Immature natural killer cell (primary cell): Measurements from ENCODE around the gene CAMSAP1. TPM values are rescaled to one million over a fixed set of nuclear protein-coding genes. Genes with fewer than 3 reads are reported as not detected.
A peak's percentile ranks its signal among the peaks of the same experiment; 100 is the strongest.

Experiments
- DNase-seq, 3 donors: peaks; one replicate each; pipeline ENCODE4 v3.0.0; 2022; ENCODE audit warnings: mixed read lengths in 1 of 3
- H3K27ac Mint-ChIP-seq, 6 donors: one replicate each; pipeline ENCODE4 v1.8.0; 2020; ENCODE audit warnings: mixed read lengths in 6 of 6, mild to moderate bottlenecking in 5 of 6, inconsistent platforms in 4 of 6, moderate library complexity in 3 of 6
- H3K27me3 Mint-ChIP-seq, 3 donors: one replicate each; pipeline ENCODE4 v1.8.0; 2020 to 2021; ENCODE audit warnings: low read depth in 3 of 3, mild to moderate bottlenecking in 3 of 3, mixed read lengths in 3 of 3, moderate library complexity in 3 of 3, inconsistent platforms in 1 of 3
- H3K36me3 Mint-ChIP-seq, 3 donors: one replicate each; pipeline ENCODE4 v1.8.0; 2020; ENCODE audit warnings: mixed read lengths in 3 of 3, inconsistent platforms in 2 of 3, mild to moderate bottlenecking in 2 of 3
- H3K4me1 Mint-ChIP-seq, 2 donors: one replicate each; pipeline ENCODE4 v1.8.0; 2020; ENCODE audit warnings: inconsistent platforms in 2 of 2, mild to moderate bottlenecking in 2 of 2, mixed read lengths in 2 of 2, moderate library complexity in 1 of 2
- H3K4me3 Mint-ChIP-seq, 5 donors: one replicate each; pipeline ENCODE4 v1.8.0; 2020; ENCODE audit warnings: mild to moderate bottlenecking in 5 of 5, mixed read lengths in 5 of 5, inconsistent platforms in 3 of 5, moderate library complexity in 3 of 5
- H3K9me3 Mint-ChIP-seq, 6 donors: one replicate each; pipeline ENCODE4 v1.8.0; 2020; ENCODE audit warnings: mild to moderate bottlenecking in 6 of 6, mixed read lengths in 6 of 6, inconsistent platforms in 4 of 6, moderate library complexity in 3 of 6
- polyA plus RNA-seq, 3 donors: library from polyadenylated mRNA; unstranded; fragments of 300-500 nt; fragmentation: Illumina TruSeq; gene quantifications; one replicate each; pipeline ENCODE4 v1.2.3, GENCODE V29; 2021

CAMSAP1 gene
- polyA plus RNA-seq, 3 donors from 2014 or later = 0.10 to 1.7 (median 1.1) TPM

DNA sequence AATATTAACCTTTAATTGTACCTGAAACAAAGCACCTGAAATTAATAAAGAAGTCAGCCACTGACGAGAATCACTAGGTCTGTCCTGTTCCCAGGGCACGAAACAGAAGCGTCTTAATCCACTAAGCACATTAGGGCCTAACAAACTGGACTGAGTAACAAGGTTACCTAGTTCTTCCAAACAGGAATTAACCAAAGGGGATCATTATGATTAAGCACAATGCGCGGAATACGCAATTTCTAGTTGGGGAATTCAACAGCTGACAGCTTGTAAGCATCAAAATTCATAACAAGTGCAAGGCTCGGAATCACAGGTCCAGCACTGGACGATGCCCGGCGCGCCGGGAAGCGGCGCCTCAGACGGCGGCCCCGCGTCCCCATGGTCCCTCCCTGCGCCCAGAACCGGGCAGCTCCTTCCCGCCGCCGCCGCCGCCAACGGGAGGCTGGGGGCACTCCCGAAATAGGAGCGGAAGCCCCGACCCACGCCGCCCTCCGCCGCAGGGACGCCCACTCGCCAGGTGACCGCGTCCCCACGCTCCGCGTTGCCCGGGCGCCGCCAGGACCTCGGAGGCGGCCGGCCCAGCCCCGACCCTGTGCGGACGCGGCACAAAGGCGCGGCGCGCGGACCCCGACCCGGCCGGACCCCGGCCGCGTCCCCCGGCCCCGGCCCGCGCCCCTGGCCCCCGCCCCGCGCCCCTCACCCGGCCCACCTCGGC is 898 bp downstream of the CAMSAP1 start:
- Mint-ChIP-seq H3K9me3 (peaks cover 0 to 2% (median 0%) of the 10 kb centered on the region in 6 donors), H3K27me3 (peaks cover 0 to 9% (median 5%) of the 10 kb centered on the region in 3 donors), H3K36me3 (peaks cover 16 to 21% (median 17%) of the 10 kb centered on the region in 3 donors), H3K27ac (peak overlapping the region; percentile 55 to 91 (median 79)), H3K4me3 (peak overlapping the region; percentile 84 to 91 (median 88)), H3K4me1 (peaks cover 34 to 55% of the 10 kb centered on the region in 2 donors)
- peak in 1 of 3 donors; percentile 10 for DNase-seq

DNA sequence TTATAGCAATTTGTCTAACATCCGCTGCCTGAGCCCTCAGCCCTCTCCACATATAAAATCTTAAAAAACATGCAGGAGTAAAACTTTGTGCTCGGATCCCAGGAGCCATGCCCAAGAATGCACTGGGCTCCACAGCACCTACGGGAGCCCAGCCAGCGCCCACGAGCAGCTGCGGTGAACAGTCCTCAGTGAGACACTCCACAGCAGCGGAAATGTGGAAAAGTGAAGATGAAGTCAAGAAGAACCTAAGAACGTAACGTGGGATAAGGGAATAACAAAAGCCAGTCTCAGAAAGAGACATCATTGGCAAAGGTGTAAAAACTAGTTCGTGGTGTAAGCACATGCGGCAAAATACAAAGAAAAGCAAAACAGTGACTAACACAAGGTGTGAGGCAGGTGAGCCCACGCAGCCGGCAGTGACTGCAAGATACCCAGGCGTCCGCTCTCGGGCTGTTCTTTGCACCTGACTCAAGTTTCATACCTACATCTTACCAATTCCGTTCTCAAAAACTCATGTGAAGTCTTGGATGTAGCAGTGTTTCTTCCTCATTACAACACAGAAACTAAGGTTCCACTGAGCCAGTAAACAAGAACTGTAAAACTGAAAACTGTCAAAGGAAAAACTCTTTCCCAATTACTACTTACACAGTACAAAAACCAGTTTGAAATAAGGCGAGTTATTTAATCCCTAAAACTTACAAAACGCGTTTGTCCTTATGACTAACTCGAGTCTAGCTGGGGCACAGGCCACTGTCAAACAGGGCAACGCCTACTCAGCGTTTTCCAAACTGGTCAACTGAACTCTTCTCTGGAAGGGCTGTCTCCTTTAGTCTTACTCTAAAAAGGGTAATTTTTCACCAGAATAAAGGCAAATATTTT is 1.7 kb downstream of the CAMSAP1 start:
- Mint-ChIP-seq H3K9me3 (no peaks in the 10 kb centered on the region), H3K27me3 (peaks cover 0 to 9% (median 5%) of the 10 kb centered on the region in 3 donors), H3K36me3 (peaks cover 8 to 13% (median 8%) of the 10 kb centered on the region in 3 donors), H3K27ac (peak overlapping the region; percentile 55 to 91 (median 70)), H3K4me1 (peaks cover 34 to 47% of the 10 kb centered on the region in 2 donors), H3K4me3 (peak overlapping the region; percentile 84 to 91 (median 88))
- no peak for DNase-seq

DNA sequence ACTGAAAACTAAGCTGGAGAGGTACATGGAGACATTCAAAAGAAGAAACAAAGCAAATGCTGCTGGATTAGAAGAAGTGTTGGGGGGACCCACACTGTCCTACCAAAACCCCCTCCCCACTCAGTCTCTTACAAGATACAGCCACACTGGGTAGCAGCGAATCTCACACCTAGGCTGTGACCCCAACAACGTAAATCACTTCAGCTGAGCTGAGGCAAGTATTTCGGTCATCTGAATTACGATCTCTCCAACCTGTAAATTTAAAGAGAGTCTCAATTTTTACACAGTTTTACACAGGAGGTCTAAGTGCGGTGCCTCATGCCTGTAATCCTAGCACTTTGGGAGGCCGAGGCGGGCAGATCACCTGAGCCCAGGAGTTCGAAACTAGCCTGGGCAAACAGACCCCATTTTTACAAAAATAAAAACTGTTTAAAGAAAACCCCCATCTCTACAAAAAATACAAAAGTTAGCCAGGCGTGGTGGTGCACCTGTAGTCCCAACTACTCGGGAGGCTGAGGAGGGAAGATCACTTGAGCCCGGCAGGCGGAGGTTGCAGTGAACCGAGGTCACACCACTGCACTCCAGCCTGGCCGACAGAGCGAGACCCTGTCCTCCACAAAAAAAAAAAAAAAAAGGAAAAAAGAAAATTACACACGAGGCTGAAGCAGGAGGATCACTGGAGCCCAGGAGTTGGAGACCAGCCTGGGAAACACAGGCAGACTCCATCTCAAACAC is 3.4 kb downstream of the CAMSAP1 start:
- Mint-ChIP-seq H3K36me3 (peaks cover 0 to 4% (median 0%) of the 10 kb centered on the region in 3 donors), H3K4me3 (no peak overlapping the region), H3K4me1 (peaks cover 36 to 42% of the 10 kb centered on the region in 2 donors), H3K9me3 (no peaks in the 10 kb centered on the region), H3K27ac (no peak overlapping the region), H3K27me3 (peaks cover 0 to 9% (median 5%) of the 10 kb centered on the region in 3 donors)
- no peak for DNase-seq

DNA sequence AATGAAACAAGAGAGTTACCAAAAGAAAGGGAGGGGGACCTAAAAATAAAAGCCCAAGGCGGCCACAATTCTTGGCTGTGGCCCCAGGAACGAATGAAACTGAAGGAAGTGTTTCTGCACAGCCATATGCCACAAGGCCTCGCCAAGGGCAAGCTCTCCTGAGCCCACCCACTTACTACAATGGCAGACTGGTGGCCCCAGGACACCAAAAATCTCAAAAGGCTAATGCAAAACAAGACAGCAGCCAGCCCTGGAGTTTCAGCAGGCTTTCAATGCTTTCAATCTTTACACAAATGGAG is 4.0 kb downstream of the CAMSAP1 start:
- DNase-seq = no peak
- Mint-ChIP-seq H3K27me3 (peaks cover 0 to 5% (median 5%) of the 10 kb centered on the region in 3 donors), H3K4me3 (no peak overlapping the region), H3K27ac (no peak overlapping the region), H3K36me3 (peaks cover 0 to 4% (median 0%) of the 10 kb centered on the region in 3 donors), H3K9me3 (no peaks in the 10 kb centered on the region), H3K4me1 (peaks cover 34 to 41% of the 10 kb centered on the region in 2 donors)

DNA sequence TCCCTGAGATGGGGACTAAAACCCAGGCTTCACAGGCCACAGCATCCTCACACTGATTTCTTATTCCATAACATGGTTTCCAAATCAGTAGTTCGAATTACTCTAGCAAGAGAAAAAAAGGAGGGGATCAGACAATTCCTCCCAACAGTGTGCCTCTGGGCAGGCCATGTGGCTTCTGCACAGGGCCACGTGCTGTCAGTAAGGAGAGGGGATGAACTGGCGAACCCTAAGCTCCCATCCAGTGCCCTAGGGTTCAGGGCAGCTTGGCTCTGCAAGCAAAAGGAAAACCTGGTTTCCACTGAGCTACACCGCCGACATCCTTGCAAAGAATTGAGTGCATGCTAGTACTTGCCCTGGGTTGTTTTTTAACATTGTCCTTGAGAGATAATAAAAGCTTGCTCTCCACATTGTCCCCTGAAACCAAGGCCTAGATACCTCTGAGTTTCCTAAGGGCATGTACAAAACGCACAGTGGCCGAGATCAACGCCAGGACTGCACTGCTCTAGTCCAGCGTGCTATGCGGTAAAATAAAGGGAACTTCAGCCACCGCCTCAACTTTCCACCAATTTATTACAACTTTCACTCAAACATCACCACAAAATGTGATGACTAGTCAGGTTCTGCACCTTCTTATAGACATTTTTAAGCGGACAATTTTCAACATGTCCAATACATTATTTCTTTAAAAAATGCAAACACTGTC is 4.5 kb downstream of the CAMSAP1 start:
- no peak overlapping the region for H3K4me3 Mint-ChIP-seq
- peaks cover 0 to 5% (median 5%) of the 10 kb centered on the region in 3 donors for H3K27me3 Mint-ChIP-seq
- no peaks in the 10 kb centered on the region for H3K9me3 Mint-ChIP-seq
- peaks cover 0 to 4% (median 0%) of the 10 kb centered on the region in 3 donors for H3K36me3 Mint-ChIP-seq
- DNase-seq = no peak
- H3K27ac Mint-ChIP-seq = no peak overlapping the region
- H3K4me1 Mint-ChIP-seq = peaks cover 37 to 43% of the 10 kb centered on the region in 2 donors

DNA sequence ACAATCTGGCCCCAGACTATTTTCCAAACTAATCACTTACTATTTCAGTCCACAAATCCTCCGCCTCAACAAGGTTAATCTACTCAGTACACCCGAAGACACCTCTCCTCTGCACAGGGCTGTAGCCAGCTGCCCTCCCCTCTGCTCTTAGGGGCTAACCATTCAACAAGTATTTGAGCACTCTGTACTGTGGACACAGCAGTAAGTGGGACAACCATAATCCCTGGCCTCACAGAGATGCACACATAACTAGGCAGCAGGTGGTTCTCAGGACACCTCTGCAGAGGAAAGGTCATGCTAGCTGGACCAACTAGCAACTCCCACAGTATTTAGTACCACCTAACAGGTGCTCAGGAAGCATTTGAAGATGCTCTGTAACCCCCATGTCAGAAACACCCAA is 5.5 kb downstream of the CAMSAP1 start:
- peaks cover 0 to 4% (median 0%) of the 10 kb centered on the region in 3 donors for H3K36me3 Mint-ChIP-seq
- no peak overlapping the region for H3K4me3 Mint-ChIP-seq
- H3K27ac Mint-ChIP-seq = no peak overlapping the region
- peaks cover 0 to 5% (median 5%) of the 10 kb centered on the region in 3 donors for H3K27me3 Mint-ChIP-seq
- no peak for DNase-seq
- H3K9me3 Mint-ChIP-seq = no peaks in the 10 kb centered on the region
- peaks cover 42 to 51% of the 10 kb centered on the region in 2 donors for H3K4me1 Mint-ChIP-seq

DNA sequence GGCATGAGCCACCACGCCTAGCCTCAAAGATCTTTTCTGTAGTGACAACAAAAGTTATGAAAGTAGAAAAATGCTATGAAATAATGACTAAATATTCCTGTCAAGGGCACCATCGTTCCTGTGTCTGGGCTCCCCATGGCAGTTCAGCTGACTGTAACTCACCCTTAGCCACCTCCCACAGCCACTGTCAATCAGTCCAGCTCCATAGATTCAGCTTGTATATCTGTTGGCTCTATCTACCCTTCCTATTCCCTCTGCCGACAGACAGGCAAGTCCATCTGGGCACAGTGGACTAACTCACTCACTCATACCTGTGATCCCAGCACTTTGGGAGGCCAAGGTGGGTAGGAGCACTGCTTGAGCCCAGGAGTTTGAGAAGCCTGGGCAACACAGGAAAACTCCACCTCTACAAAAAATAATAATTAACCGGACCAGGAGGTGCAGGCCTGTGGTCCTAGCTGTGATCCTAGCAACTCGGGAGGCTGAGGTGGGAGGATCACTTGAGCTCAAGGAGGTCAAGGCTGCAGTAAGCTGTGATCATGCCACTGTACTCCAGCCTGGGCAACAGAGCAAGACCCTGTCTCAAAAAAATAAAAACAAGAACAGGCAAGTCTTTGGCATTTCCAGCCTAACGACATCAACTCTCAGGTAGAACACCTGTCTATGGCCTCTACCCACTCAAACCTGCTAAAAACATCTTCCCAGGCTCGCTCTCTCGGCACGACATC is 6.2 kb downstream of the CAMSAP1 start:
- H3K4me3 Mint-ChIP-seq = no peak overlapping the region
- DNase-seq = no peak
- peaks cover 47 to 55% of the 10 kb centered on the region in 2 donors for H3K4me1 Mint-ChIP-seq
- peaks cover 0 to 4% (median 0%) of the 10 kb centered on the region in 3 donors for H3K36me3 Mint-ChIP-seq
- H3K9me3 Mint-ChIP-seq = no peaks in the 10 kb centered on the region
- no peak overlapping the region for H3K27ac Mint-ChIP-seq
- H3K27me3 Mint-ChIP-seq = peaks cover 0 to 3% (median 2%) of the 10 kb centered on the region in 3 donors

DNA sequence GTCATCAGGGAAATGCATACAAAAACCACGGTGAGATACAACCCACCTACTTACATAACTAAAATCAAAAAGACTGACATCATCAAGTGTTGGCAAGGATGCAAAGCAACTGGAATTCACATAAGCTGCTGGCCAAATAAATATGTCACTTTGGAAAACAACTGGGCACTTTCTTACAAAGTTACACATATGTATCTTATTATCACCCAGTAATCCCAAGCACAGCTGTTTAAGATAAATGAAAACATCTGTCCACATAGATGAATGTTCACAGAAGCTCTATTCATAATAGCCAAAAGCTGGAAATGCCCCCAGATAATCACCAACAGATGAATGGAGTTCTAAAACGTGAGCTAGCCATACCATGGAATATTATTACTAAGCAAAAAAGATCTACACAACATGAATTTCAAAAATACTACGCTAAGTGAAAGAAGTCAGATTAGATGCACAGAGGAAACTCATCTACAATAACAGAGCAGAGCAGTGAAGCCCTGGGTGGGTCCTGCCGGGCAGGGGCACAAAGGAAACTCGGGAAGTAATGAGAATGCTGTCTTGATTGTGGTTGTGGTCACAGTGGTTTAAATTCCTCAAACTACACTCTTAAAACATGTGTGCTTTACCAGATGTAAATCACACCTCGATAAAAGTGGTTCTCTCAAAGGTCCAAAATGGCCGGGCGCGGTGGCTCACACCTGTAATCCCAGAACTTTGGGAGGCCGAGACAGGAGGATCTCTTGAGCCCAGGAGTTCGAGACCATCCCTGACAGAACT is 8.5 kb downstream of the CAMSAP1 start:
- H3K4me3 Mint-ChIP-seq = peak overlapping the region in 4 of 5 donors; percentile 3 to 28 (median 6)
- peak overlapping the region in 2 of 6 donors; percentile 7 to 51 for H3K27ac Mint-ChIP-seq

DNA sequence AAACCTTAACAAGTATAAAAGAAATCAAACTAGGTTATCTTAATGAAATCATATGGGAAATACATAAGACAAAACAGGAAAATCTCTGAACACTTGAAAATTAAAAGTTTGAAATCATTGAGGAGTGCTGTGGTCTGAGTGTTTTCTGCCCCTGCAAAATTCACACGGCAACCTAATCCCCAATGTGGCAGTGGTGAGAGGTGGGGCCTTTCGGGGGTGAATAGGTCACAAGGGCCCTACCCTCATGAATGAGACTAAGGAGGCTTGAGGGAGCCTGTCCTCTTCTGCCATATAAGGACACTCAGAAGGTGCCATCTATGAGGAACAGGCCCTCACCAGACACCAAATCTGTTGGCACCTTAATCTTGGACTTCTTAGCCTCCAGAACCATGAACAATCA is 10.7 kb downstream of the CAMSAP1 start:
- H3K27me3 Mint-ChIP-seq = peaks cover 0 to 3% (median 2%) of the 10 kb centered on the region in 3 donors
- peak overlapping the region in 1 of 6 donors; percentile 34 for H3K27ac Mint-ChIP-seq
- H3K4me3 Mint-ChIP-seq = no peak overlapping the region
- peaks cover 47 to 67% of the 10 kb centered on the region in 2 donors for H3K4me1 Mint-ChIP-seq
- no peaks in the 10 kb centered on the region for H3K9me3 Mint-ChIP-seq
- no peaks in the 10 kb centered on the region for H3K36me3 Mint-ChIP-seq
- DNase-seq = no peak

More for the DNA sequence above, 8.5 kb downstream of the CAMSAP1 start:
- Mint-ChIP-seq H3K27me3 (peaks cover 0 to 3% (median 0%) of the 10 kb centered on the region in 3 donors), H3K36me3 (peaks cover 0 to 4% (median 0%) of the 10 kb centered on the region in 3 donors), H3K4me1 (peaks cover 46 to 59% of the 10 kb centered on the region in 2 donors), H3K9me3 (no peaks in the 10 kb centered on the region)
- peak in 1 of 3 donors; percentile 9 for DNase-seq

DNA sequence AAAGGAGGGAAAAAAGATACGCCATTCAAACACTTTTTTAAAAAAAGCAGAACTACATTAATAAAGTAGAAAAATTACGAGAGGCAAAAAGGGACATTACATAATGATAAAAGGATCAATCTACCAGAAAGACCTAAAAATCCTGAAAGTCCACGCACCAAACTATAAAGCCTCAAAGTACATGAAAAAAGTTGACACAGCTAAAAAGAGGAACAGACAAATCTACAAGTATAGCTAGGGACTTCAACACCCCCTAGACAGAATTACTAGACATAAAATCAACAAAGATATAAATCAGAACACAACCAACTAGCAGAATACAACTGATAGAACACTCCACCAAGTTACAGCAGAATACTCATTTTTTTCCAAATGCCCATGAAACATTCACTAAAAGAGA is 11.1 kb downstream of the CAMSAP1 start:
- no peaks in the 10 kb centered on the region for H3K9me3 Mint-ChIP-seq
- DNase-seq = no peak

DNA sequence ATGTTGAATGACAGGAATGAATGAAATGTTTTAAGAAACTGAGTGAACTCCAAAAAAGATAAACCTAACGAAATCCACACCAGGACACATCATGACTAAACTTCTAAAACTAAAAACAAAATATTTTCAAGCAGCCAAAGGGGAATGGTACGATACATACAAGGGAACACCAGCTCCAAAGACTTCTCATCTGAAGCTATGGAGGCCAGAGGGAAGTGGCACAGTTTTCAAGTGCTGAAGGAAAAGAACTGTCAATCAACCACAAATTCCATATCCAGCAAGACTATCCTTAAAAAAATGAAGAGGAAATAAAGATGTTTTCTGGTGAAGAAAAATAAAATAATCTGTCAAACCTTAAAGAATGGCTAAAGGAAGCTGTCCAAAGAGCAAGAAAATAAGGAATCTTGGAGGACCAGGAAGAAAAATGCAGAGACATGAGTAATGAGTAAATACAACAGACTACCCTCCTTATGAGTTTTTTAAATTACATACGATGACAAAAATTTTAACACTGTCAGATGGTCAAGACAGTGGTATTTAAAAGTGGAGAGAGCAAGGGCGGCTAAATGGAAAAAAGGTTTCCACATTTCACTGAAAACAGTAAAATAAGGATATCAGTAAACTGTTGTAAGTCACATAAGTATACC is 12.0 kb downstream of the CAMSAP1 start:
- Mint-ChIP-seq H3K36me3 (no peaks in the 10 kb centered on the region), H3K4me3 (no peak overlapping the region), H3K9me3 (no peaks in the 10 kb centered on the region), H3K27me3 (peaks cover 0 to 3% (median 2%) of the 10 kb centered on the region in 3 donors), H3K27ac (no peak overlapping the region), H3K4me1 (peaks cover 49 to 69% of the 10 kb centered on the region in 2 donors)
- no peak for DNase-seq

More for the DNA sequence above, 11.1 kb downstream of the CAMSAP1 start:
- no peaks in the 10 kb centered on the region for H3K36me3 Mint-ChIP-seq
- no peak overlapping the region for H3K4me3 Mint-ChIP-seq
- peaks cover 46 to 69% of the 10 kb centered on the region in 2 donors for H3K4me1 Mint-ChIP-seq
- peak overlapping the region in 3 of 6 donors; percentile 29 to 50 (median 34) for H3K27ac Mint-ChIP-seq
- peaks cover 0 to 3% (median 2%) of the 10 kb centered on the region in 3 donors for H3K27me3 Mint-ChIP-seq
